Karpas-422 (cell line): Measurements from ENCODE around the gene RPL29. TPM values are rescaled to one million over a fixed set of nuclear protein-coding genes. Genes with fewer than 3 reads are reported as not detected.
A peak's percentile ranks its signal among the peaks of the same experiment; 100 is the strongest.

Source experiments
- DNase-seq: peaks from one replicate; pipeline ENCODE4 v3.0.0-alpha.2; 2015
- H2AFZ ChIP-seq: fragments of 200-600 bp; sonication (generic); 2 replicates; pipeline ENCODE4 v1.6.1; 2014; ENCODE audit warnings: antibody characterized with exemption, low read length, mixed read lengths
- H3K27ac ChIP-seq: fragments of 200-600 bp; sonication (generic); 2 replicates; pipeline ENCODE4 v1.5.1; 2014; ENCODE audit warnings: mild to moderate bottlenecking, low read length, moderate library complexity
- H3K27me3 ChIP-seq: fragments of 200-600 bp; sonication (generic); 2 replicates; pipeline ENCODE4 v1.6.1; 2014; ENCODE audit warnings: low read length, mixed read lengths
- H3K36me3 ChIP-seq: fragments of 200-600 bp; sonication (generic); 2 replicates; pipeline ENCODE4 v1.6.1; 2014; ENCODE audit warnings: low read length, mixed read lengths; ENCODE audit not compliant: insufficient read depth
- H3K4me1 ChIP-seq: fragments of 200-600 bp; sonication (generic); 2 replicates; pipeline ENCODE4 v1.6.1; 2014; ENCODE audit warnings: mild to moderate bottlenecking, low read length, mixed read lengths
- H3K4me2 ChIP-seq: fragments of 200-600 bp; sonication (generic); 2 replicates; pipeline ENCODE4 v1.6.1; 2014; ENCODE audit warnings: low read length, low read depth, mild to moderate bottlenecking; ENCODE audit not compliant: poor library complexity, severe bottlenecking
- H3K4me3 ChIP-seq: fragments of 200-600 bp; sonication (generic); 2 replicates; pipeline ENCODE4 v1.5.1; 2014; ENCODE audit warnings: mild to moderate bottlenecking, antibody characterized with exemption, low read length, mixed read lengths
- H3K79me2 ChIP-seq: fragments of 200-600 bp; sonication (generic); 2 replicates; pipeline ENCODE4 v1.6.1; 2014; ENCODE audit warnings: mild to moderate bottlenecking, low read length, mixed read lengths
- H3K9ac ChIP-seq: fragments of 200-600 bp; sonication (generic); 2 replicates; pipeline ENCODE4 v1.6.0; 2014; ENCODE audit warnings: low read length
- H3K9me2 ChIP-seq: fragments of 200-600 bp; sonication (generic), shearing (Covaris generic); replicated peaks from 2 replicates; pipeline ENCODE4 v1.6.0; 2014; ENCODE audit warnings: mild to moderate bottlenecking, low read length, moderate library complexity; ENCODE audit not compliant: insufficient read depth
- H3K9me3 ChIP-seq: fragments of 300-700, 200-600 bp; sonication (generic); 2 replicates; pipeline ENCODE4 v1.6.1; 2014; ENCODE audit warnings: low read length, mixed read lengths
- H4K20me1 ChIP-seq: fragments of 200-600 bp; sonication (generic); 2 replicates; pipeline ENCODE4 v1.6.1; 2014; ENCODE audit warnings: mild to moderate bottlenecking, antibody characterized with exemption, low read length, low read depth; ENCODE audit not compliant: insufficient read depth
- total RNA-seq: library from RNA; depleted of rRNA; stranded (reverse); fragments of >200 nt; shearing (Covaris generic); gene quantifications from 2 replicates; pipeline ENCODE4 v1.2.3, GENCODE V29; 2014; ENCODE audit warnings: low replicate concordance

The RPL29 gene
- total RNA-seq, 1 experiment from 2014 or later = 2,656 TPM

GRCh38 chr3:52017586-52017985 is 21.9 kb upstream of the RPL29 start:
- H3K9ac ChIP-seq = no peak overlapping the region
- H3K9me3 ChIP-seq = no peaks in the 10 kb centered on the region
- no peaks in the 10 kb centered on the region for H3K36me3 ChIP-seq
- peaks cover 37% of the 10 kb centered on the region for H3K4me1 ChIP-seq
- H3K27me3 ChIP-seq = no peaks in the 10 kb centered on the region
- no peak overlapping the region for H3K4me3 ChIP-seq
- H3K9me2 ChIP-seq = no peaks in the 10 kb centered on the region
- DNase-seq = no peak
- H3K79me2 ChIP-seq = no peaks in the 10 kb centered on the region
- H3K4me2 ChIP-seq = no peak overlapping the region
- no peak overlapping the region for H2AFZ ChIP-seq
- H3K27ac ChIP-seq = no peak overlapping the region
- H4K20me1 ChIP-seq = no peaks in the 10 kb centered on the region

DNA sequence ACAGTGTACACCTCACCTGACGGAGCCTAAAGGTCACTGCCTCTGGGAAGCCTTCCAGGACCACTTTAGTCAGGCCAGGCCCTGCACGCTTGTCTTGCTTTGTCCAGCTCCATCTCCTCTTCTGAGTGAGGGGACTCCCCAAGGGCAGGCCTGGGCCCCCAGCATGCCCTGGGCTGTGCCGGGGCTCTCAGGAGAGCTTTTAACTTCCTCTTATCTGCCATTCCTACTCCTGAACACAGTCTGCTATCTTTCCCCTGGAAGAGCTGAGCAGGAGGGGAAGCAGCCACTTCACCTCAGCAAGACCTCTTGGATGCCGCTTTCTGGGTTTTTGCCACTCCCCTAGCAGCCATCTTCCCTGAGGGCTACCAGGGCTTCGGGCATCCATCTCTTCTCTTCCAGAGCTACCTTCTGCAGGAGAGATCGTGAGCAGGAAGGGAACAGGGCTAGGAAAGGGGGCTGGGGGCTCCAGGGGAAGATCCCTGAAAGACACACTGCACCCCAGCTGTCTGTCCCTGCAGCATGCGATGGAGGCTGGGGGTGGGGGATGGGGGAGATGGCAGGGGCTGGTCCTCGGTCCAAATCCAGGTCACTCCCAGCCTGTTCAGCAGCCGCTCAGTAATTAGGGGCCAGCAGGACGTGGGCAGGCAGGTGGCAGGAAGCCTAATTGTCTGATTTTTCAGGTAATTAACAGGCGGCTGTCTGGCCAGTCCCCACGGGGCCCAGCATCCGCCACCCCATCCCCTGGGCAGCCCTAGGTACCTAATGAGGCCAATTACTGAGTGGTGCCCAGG is 19.9 kb upstream of the RPL29 start:
- no peak for DNase-seq
- no peaks in the 10 kb centered on the region for H3K27me3 ChIP-seq
- H3K36me3 ChIP-seq = no peaks in the 10 kb centered on the region
- peak overlapping the region; percentile 47 for H3K9ac ChIP-seq
- H3K4me1 ChIP-seq = peaks cover 20% of the 10 kb centered on the region
- H2AFZ ChIP-seq = peak overlapping the region; percentile 62; the same call in 1 of the 2 replicates
- peak overlapping the region; percentile 41 for H3K4me2 ChIP-seq
- no peak overlapping the region; the same call in 1 of the 2 replicates for H3K4me3 ChIP-seq
- no peaks in the 10 kb centered on the region for H3K9me2 ChIP-seq
- no peak overlapping the region for H3K27ac ChIP-seq
- H4K20me1 ChIP-seq = no peaks in the 10 kb centered on the region
- H3K79me2 ChIP-seq = no peaks in the 10 kb centered on the region
- no peaks in the 10 kb centered on the region for H3K9me3 ChIP-seq

- Histone ChIP-seq H3K9me2 (no peaks in the 10 kb centered on the region), H3K4me1 (peaks cover 20% of the 10 kb centered on the region), H4K20me1 (no peaks in the 10 kb centered on the region), H3K4me3 (no peak overlapping the region), H2AFZ (no peak overlapping the region), H3K27ac (no peak overlapping the region), H3K4me2 (no peak overlapping the region), H3K79me2 (no peaks in the 10 kb centered on the region), H3K27me3 (no peaks in the 10 kb centered on the region), H3K9me3 (no peaks in the 10 kb centered on the region), H3K9ac (no peak overlapping the region), H3K36me3 (no peaks in the 10 kb centered on the region)
- no peak for DNase-seq
These were observed 18.9 kb upstream of the RPL29 start for GRCh38 chr3:52014613-52015012.

GRCh38 chr3:52013802-52014598 is 18.3 kb upstream of the RPL29 start:
- no peaks in the 10 kb centered on the region for H3K27me3 ChIP-seq
- no peaks in the 10 kb centered on the region for H4K20me1 ChIP-seq
- H3K4me3 ChIP-seq = no peak overlapping the region
- no peak overlapping the region for H3K9ac ChIP-seq
- no peak overlapping the region for H3K4me2 ChIP-seq
- DNase-seq = no peak
- H3K9me2 ChIP-seq = no peaks in the 10 kb centered on the region
- peaks cover 20% of the 10 kb centered on the region for H3K4me1 ChIP-seq
- H3K79me2 ChIP-seq = no peaks in the 10 kb centered on the region
- H2AFZ ChIP-seq = no peak overlapping the region
- no peak overlapping the region for H3K27ac ChIP-seq
- no peaks in the 10 kb centered on the region for H3K9me3 ChIP-seq
- H3K36me3 ChIP-seq = no peaks in the 10 kb centered on the region

DNA sequence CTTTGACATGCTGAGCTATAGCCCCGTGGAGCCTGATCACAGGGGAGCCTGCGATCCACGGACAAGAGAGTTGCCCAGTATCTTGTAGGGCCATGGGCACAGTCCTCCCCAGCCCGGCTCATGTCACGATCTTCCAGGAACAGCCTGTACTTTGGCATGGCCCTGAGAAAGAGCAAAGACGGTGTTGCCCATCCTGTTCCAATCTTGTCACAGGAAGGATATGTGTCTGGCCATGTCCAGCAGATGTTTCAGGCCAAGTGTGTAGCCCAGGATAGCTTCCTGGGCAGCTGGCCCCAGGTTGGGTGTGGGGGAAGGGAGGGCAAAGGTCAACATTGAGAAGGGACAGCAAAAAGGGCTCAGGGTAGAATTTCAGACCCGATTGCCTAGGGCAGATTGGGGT is 17.0 kb upstream of the RPL29 start:
- Histone ChIP-seq H3K79me2 (no peaks in the 10 kb centered on the region), H3K4me3 (no peak overlapping the region), H3K9me2 (no peaks in the 10 kb centered on the region), H3K27ac (no peak overlapping the region), H3K4me2 (no peak overlapping the region), H3K9me3 (no peaks in the 10 kb centered on the region), H3K4me1 (peaks cover 20% of the 10 kb centered on the region), H2AFZ (no peak overlapping the region), H4K20me1 (no peaks in the 10 kb centered on the region), H3K36me3 (no peaks in the 10 kb centered on the region), H3K9ac (no peak overlapping the region), H3K27me3 (no peaks in the 10 kb centered on the region)
- no peak for DNase-seq

GRCh38 chr3:52010431-52010830 is 14.7 kb upstream of the RPL29 start:
- Histone ChIP-seq H3K9me2 (no peaks in the 10 kb centered on the region), H3K4me2 (no peak overlapping the region), H3K4me1 (peaks cover 17% of the 10 kb centered on the region), H3K36me3 (no peaks in the 10 kb centered on the region), H4K20me1 (no peaks in the 10 kb centered on the region), H3K27ac (no peak overlapping the region), H2AFZ (no peak overlapping the region), H3K9ac (no peak overlapping the region), H3K4me3 (no peak overlapping the region), H3K27me3 (no peaks in the 10 kb centered on the region), H3K79me2 (no peaks in the 10 kb centered on the region), H3K9me3 (no peaks in the 10 kb centered on the region)
- DNase-seq = no peak

DNA sequence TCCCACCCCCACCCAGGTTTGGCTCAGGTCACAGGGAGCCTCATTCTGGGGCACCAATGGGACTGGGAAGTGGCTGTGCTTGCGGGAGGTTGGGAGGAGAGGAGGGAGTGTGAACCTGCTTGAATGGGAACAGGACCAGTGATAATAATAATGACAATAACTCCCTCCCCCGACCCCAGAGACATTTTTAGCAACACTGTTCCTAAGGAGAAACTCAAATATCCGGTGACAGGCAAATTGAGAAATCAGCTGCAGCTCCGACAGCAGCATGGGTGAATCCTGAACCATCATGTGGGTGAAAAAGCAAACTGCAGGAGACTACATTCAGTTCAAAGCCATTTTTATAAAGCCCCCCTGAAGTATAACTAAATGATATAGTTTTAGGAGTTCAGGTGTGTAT is 11.6 kb upstream of the RPL29 start:
- Histone ChIP-seq H3K9me3 (no peaks in the 10 kb centered on the region), H4K20me1 (peaks cover 3% of the 10 kb centered on the region; the same call in 1 of the 2 replicates), H3K9me2 (no peaks in the 10 kb centered on the region), H3K9ac (no peak overlapping the region), H3K27ac (no peak overlapping the region), H2AFZ (no peak overlapping the region), H3K27me3 (no peaks in the 10 kb centered on the region), H3K36me3 (no peaks in the 10 kb centered on the region), H3K4me3 (no peak overlapping the region), H3K4me2 (no peak overlapping the region), H3K79me2 (no peaks in the 10 kb centered on the region), H3K4me1 (peaks cover 11% of the 10 kb centered on the region)
- DNase-seq = no peak

GRCh38 chr3:52006820-52007133 is 11.1 kb upstream of the RPL29 start:
- Histone ChIP-seq H4K20me1 (peaks cover 5% of the 10 kb centered on the region; the same call in 1 of the 2 replicates), H3K4me3 (no peak overlapping the region), H3K9me3 (no peaks in the 10 kb centered on the region), H3K79me2 (no peaks in the 10 kb centered on the region), H3K27ac (no peak overlapping the region), H3K4me2 (no peak overlapping the region), H3K27me3 (no peaks in the 10 kb centered on the region), H3K36me3 (no peaks in the 10 kb centered on the region), H3K4me1 (peaks cover 14% of the 10 kb centered on the region), H3K9me2 (no peaks in the 10 kb centered on the region), H3K9ac (no peak overlapping the region), H2AFZ (no peak overlapping the region)
- DNase-seq = no peak
